Activated CD4-positive, alpha-beta T cell treated with anti-CD3 and anti-CD28 coated beads, Interleukin-2, amount 10 ng/mL, durations not matched to agents 7 days and 5 days (primary cell): ENCODE measurements around the gene STX4. TPM values are rescaled to one million over a fixed set of nuclear protein-coding genes. Genes with fewer than 3 reads are reported as not detected.

Experiments
- CTCF ChIA-PET: fragments of 350-600 bp; sonication (Branson Sonifier 250); formaldehyde crosslinking; loops from one replicate; lab custom pipeline; 2021; ENCODE audit warnings: antibody characterized with exemption; lab: Charles Lee
- POLR2A ChIA-PET: fragments of 350-600 bp; sonication (Branson Sonifier 250); formaldehyde crosslinking; loops from one replicate; lab custom pipeline; 2021; ENCODE audit warnings: antibody characterized with exemption; lab: Charles Lee
- DNase-seq: peaks from one replicate; pipeline ENCODE4 v3.0.0-alpha.2; 2020
- H3K27ac Mint-ChIP-seq: one replicate; pipeline ENCODE4 v1.8.0; 2021; ENCODE audit warnings: mild to moderate bottlenecking, moderate library complexity, mixed read lengths
- H3K27me3 Mint-ChIP-seq: one replicate; pipeline ENCODE4 v1.8.0; 2021; ENCODE audit warnings: mixed read lengths
- H3K36me3 Mint-ChIP-seq: one replicate; pipeline ENCODE4 v1.8.0; 2021; ENCODE audit warnings: low read depth, mixed read lengths
- H3K4me1 Mint-ChIP-seq: one replicate; pipeline ENCODE4 v1.8.0; 2021; ENCODE audit warnings: mixed read lengths
- H3K4me3 Mint-ChIP-seq: one replicate; pipeline ENCODE4 v1.8.0; 2021; ENCODE audit warnings: mild to moderate bottlenecking, moderate library complexity, mixed read lengths
- H3K9me3 Mint-ChIP-seq: one replicate; pipeline ENCODE4 v1.8.0; 2021; ENCODE audit warnings: mixed read lengths
- total RNA-seq, 2 experiments: library from RNA; stranded (reverse); gene quantifications; one replicate each; pipeline ENCODE4 v1.2.3, GENCODE V29; 2021

STX4 gene
- total RNA-seq, 2 experiments from 2014 or later: 48.0 to 56.7 TPM

DNA sequence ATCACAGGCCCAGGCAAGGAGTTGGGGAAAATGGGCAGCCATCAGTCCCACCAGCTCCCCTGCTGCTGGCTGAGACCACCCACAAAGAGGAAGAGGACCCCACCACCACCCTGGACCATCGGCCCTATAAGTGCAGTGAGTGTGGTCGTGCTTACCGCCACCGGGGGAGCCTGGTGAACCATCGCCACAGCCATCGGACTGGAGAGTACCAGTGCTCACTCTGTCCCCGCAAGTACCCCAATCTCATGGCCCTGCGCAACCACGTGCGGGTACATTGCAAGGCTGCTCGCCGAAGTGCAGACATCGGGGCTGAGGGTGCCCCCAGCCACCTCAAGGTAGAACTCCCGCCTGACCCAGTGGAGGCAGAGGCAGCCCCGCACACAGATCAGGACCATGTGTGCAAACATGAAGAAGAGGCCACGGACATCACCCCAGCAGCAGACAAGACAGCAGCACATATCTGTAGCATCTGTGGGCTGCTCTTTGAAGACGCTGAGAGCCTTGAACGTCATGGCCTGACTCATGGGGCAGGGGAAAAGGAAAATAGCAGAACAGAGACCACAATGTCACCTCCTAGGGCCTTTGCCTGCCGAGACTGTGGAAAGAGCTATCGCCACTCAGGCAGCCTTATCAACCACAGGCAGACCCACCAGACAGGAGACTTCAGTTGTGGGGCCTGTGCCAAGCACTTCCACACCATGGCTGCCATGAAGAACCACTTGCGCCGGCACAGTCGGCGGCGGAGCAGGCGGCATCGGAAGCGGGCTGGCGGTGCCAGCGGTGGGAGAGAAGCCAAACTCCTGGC lies 44.4 kb downstream of the STX4 start:
- ChIA-PET CTCF (interaction anchor here (0.5 to 0.8 kb wide), 3 partner anchors 19 to 244 kb away, joined by 3 read pairs; no protein-coding TSS in a partner anchor), POLR2A (no interaction called here)
- Mint-ChIP-seq H3K27me3 (no peaks in the 10 kb centered on the region), H3K4me3 (no peak overlapping the region), H3K36me3 (peaks cover 36% of the 10 kb centered on the region), H3K27ac (no peak overlapping the region), H3K4me1 (peaks cover 25% of the 10 kb centered on the region), H3K9me3 (no peaks in the 10 kb centered on the region)
- DNase-seq: no peak

DNA sequence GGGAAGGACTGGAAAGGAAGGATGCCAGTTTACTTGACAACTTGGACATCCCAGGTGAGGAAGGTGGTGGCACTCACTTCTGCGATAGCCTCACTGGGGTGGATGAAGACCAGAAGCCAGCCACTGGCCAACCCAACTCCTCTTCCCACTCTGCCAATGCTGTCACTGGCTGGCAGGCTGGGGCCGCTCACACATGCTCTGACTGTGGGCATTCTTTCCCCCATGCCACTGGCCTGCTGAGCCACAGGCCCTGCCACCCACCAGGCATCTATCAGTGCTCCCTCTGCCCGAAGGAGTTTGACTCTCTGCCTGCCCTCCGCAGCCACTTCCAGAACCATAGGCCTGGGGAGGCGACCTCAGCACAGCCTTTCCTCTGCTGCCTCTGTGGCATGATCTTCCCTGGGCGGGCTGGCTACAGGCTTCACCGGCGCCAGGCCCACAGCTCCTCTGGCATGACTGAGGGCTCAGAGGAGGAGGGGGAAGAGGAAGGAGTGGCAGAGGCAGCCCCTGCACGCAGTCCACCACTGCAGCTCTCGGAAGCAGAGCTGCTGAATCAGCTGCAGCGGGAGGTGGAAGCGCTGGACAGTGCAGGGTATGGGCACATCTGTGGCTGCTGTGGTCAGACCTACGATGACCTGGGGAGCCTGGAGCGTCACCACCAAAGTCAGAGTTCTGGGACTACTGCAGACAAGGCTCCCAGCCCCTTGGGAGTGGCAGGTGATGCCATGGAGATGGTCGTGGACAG lies 45.4 kb downstream of the STX4 start:
- ChIA-PET POLR2A (no interaction called here), CTCF (interaction anchor here (0.5 to 0.8 kb wide), 3 partner anchors 18 to 245 kb away, joined by 3 read pairs; no protein-coding TSS in a partner anchor)
- no peaks in the 10 kb centered on the region for H3K27me3 Mint-ChIP-seq
- H3K36me3 Mint-ChIP-seq: peaks cover 36% of the 10 kb centered on the region
- peaks cover 25% of the 10 kb centered on the region for H3K4me1 Mint-ChIP-seq
- no peak overlapping the region for H3K4me3 Mint-ChIP-seq
- H3K27ac Mint-ChIP-seq: no peak overlapping the region
- no peak for DNase-seq
- H3K9me3 Mint-ChIP-seq: no peaks in the 10 kb centered on the region

DNA sequence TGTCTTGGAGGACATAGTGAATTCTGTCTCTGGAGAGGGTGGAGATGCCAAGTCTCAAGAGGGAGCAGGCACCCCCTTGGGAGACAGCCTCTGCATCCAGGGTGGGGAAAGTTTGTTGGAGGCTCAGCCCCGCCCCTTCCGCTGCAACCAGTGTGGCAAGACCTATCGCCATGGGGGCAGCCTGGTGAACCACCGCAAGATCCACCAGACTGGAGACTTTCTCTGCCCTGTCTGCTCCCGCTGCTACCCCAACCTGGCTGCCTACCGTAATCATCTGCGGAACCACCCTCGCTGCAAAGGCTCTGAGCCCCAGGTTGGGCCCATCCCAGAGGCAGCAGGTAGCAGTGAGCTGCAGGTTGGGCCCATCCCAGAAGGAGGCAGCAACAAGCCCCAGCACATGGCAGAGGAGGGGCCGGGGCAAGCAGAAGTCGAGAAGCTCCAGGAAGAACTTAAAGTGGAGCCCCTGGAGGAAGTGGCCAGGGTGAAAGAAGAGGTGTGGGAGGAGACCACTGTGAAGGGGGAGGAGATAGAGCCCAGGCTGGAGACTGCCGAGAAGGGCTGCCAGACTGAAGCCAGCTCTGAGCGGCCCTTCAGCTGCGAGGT lies 46.1 kb downstream of the STX4 start:
- Mint-ChIP-seq H3K36me3 (peaks cover 36% of the 10 kb centered on the region), H3K9me3 (no peaks in the 10 kb centered on the region), H3K4me3 (no peak overlapping the region), H3K4me1 (peaks cover 25% of the 10 kb centered on the region), H3K27me3 (no peaks in the 10 kb centered on the region), H3K27ac (no peak overlapping the region)
- CTCF ChIA-PET: no interaction called here
- POLR2A ChIA-PET: no interaction called here
- DNase-seq: no peak

DNA sequence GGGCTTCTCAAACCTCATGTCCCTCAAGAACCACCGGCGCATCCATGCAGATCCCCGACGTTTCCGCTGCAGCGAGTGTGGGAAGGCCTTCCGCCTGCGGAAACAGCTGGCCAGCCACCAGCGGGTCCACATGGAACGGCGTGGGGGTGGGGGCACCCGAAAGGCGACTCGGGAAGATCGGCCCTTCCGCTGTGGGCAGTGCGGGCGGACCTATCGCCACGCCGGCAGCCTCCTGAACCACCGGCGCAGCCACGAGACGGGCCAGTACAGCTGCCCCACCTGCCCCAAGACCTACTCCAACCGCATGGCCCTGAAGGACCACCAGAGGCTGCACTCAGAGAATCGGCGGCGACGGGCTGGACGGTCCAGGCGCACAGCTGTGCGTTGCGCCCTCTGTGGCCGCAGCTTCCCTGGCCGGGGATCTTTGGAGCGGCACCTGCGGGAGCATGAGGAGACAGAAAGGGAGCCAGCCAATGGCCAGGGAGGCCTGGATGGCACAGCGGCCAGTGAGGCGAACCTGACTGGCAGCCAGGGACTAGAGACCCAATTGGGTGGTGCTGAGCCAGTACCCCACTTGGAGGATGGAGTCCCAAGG lies 46.8 kb downstream of the STX4 start:
- Mint-ChIP-seq H3K9me3 (no peaks in the 10 kb centered on the region), H3K36me3 (peaks cover 34% of the 10 kb centered on the region), H3K27me3 (no peaks in the 10 kb centered on the region), H3K4me1 (peaks cover 18% of the 10 kb centered on the region), H3K27ac (no peak overlapping the region), H3K4me3 (no peak overlapping the region)
- ChIA-PET CTCF (interaction anchor here (0.8 to 1.9 kb wide), 2 partner anchors 9 to 18 kb away, joined by 3 to 4 read pairs; no protein-coding TSS in a partner anchor), POLR2A (no interaction called here)
- no peak for DNase-seq

DNA sequence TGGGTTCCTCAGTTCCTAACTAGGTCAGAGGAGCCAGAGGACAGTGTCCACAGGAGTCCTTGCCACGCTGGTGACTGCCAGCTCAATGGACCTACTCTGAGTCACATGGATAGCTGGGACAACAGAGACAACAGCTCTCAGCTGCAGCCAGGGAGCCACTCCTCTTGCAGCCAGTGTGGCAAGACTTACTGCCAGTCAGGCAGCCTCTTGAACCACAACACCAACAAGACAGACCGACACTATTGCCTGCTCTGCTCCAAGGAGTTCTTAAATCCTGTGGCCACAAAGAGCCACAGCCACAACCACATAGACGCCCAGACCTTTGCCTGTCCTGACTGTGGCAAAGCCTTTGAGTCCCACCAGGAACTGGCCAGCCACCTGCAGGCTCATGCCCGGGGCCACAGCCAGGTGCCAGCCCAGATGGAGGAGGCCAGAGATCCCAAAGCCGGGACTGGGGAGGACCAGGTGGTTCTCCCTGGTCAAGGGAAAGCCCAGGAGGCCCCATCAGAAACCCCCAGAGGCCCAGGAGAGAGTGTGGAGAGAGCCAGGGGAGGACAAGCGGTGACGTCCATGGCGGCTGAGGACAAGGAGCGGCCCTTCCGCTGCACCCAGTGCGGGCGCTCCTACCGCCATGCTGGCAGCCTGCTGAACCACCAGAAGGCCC lies 47.5 kb downstream of the STX4 start:
- POLR2A ChIA-PET: no interaction called here

DNA sequence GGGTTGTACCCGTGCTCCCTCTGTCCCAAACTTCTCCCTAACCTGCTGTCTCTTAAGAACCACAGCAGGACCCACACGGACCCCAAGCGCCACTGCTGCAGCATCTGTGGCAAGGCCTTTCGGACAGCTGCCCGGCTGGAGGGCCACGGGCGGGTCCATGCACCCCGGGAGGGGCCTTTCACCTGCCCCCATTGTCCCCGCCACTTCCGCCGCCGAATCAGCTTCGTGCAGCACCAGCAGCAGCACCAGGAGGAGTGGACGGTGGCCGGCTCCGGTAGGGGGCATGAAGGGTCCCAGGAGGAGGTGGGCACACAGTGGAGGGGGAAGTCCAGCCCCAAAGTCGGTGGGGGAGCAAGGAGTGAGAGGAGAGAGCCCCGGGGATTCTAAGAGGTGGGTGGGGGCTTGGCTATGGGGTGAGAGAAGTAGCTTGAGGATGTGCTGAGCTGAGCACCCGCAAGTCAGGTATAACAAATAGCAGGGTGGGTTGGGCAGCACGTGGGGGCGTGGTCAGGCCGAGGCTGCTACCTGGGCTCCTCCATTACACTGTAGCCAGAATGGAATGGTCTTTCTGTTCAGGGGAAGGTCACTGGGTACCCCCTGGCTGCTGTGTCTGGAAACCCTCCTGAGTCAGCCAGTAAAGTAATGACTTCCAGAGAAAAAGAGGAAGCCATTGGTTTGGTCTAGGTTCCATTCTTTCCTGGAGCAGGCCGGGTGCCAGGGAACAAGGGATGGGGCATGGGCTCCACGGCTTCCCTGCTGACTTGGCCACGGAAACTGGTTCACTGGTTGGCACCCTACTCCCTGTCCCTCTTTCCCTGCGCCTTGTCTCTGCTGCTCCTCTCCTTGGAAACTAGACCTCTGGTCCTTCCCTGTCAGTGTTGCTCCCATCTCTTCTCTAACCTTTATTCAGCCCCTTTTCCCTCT lies 48.3 kb downstream of the STX4 start:
- no peak overlapping the region for H3K4me3 Mint-ChIP-seq

More for the DNA sequence above, 47.5 kb downstream of the STX4 start:
- Mint-ChIP-seq H3K9me3 (no peaks in the 10 kb centered on the region), H3K27ac (no peak overlapping the region), H3K36me3 (peaks cover 36% of the 10 kb centered on the region), H3K27me3 (no peaks in the 10 kb centered on the region), H3K4me1 (peaks cover 11% of the 10 kb centered on the region), H3K4me3 (no peak overlapping the region)
- no peak for DNase-seq
- CTCF ChIA-PET: interaction anchor here (0.8 to 1.9 kb wide), 2 partner anchors 10 to 17 kb away, joined by 3 to 4 read pairs; no protein-coding TSS in a partner anchor

DNA sequence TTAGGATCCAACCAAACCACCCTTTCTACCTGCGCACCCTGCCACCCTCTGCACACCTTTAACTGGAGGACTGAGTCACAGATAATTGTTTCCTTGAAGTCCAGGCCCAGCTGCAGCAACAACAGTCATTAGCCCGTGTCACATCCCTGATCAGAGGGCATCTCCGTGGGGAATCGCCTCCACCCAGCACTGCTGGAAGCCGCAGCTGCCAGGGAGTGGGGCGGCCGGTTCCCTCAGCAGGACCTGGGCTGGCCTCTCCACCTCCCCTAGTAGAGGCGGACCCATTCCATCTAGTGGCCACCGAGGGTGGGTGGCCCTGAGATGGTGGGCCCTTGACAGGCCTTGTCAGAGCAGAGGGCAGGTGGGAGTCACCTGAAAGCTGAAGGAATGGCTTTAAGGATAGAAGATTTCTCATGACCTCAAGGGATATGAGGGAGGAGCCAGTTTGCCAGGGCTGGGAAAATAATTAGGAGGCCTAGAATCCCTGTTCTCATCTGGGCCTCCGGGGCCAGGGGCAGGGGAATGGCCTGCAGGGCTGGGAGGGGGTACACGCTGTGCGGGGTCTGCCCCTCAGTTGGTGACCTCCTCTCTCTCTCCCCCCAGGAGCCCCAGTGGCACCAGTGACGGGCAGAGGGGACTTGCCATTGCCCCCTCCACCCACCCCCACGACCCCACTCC lies 49.1 kb downstream of the STX4 start:
- no peaks in the 10 kb centered on the region for H3K27me3 Mint-ChIP-seq
- H3K36me3 Mint-ChIP-seq: peaks cover 29% of the 10 kb centered on the region
- DNase-seq: no peak
- no peaks in the 10 kb centered on the region for H3K9me3 Mint-ChIP-seq
- H3K4me1 Mint-ChIP-seq: peaks cover 9% of the 10 kb centered on the region
- CTCF ChIA-PET: no interaction called here
- H3K27ac Mint-ChIP-seq: peak overlapping the region; percentile 47
- no peak overlapping the region for H3K4me3 Mint-ChIP-seq
- POLR2A ChIA-PET: no interaction called here

More for the DNA sequence above, 48.3 kb downstream of the STX4 start:
- peaks cover 36% of the 10 kb centered on the region for H3K36me3 Mint-ChIP-seq
- no peaks in the 10 kb centered on the region for H3K9me3 Mint-ChIP-seq
- H3K27me3 Mint-ChIP-seq: no peaks in the 10 kb centered on the region
- peak overlapping the region; percentile 47 for H3K27ac Mint-ChIP-seq
- DNase-seq: no peak
- ChIA-PET CTCF (interaction anchor here (1.9 kb wide), 1 partner anchor 11 kb away, joined by 4 read pairs; no protein-coding TSS in a partner anchor), POLR2A (no interaction called here)
- H3K4me1 Mint-ChIP-seq: peaks cover 9% of the 10 kb centered on the region

DNA sequence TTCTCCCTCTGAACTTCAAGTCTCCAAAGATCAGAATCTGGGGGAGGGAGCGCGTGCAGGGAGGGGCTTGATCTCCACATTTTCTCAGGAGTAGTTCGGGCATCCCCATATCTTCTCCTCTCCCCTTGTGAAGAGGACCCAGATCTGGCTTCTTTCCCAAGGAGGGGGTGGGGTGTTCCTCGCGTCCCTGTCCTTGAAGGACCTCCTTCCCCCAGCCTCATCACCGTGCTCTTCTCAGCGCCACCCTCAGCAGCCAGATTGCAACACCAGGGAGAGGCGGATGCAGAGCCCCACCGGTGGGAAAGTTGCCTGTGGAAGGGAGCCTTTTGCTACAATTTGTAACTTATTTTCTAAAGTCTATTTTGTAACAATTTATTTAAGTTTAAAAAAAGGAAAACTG lies 49.7 kb downstream of the STX4 start:
- Mint-ChIP-seq H3K9me3 (no peaks in the 10 kb centered on the region), H3K27me3 (no peaks in the 10 kb centered on the region), H3K4me1 (peaks cover 9% of the 10 kb centered on the region), H3K4me3 (no peak overlapping the region), H3K36me3 (peaks cover 23% of the 10 kb centered on the region), H3K27ac (peak overlapping the region; percentile 54)
- POLR2A ChIA-PET: no interaction called here
- DNase-seq: no peak
- CTCF ChIA-PET: interaction anchor here (2.0 kb wide), 1 partner anchor 18 kb away, joined by 6 read pairs; no protein-coding TSS in a partner anchor

DNA sequence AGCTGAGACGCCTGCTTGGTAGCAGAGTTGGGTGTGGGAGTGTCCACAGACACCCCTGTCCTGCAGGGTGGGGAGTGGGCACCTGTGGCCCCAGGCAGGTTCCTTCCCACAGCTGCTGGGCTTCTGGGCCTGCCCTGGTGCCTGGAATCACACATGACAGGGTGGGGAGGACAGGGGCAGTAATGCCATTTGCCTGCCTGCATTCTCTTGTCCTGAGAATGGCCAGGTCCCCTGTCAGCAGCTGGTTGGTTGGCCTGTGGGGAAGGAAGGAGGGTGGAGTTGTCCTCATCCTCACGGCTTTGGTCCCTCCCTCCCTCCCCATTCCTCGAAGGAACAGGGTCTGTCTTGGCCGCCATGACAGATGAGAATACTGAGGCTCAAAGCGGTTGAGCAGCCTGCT lies 50.2 kb downstream of the STX4 start:
- Mint-ChIP-seq H3K27me3 (no peaks in the 10 kb centered on the region), H3K9me3 (no peaks in the 10 kb centered on the region), H3K36me3 (peaks cover 21% of the 10 kb centered on the region), H3K4me1 (peaks cover 9% of the 10 kb centered on the region), H3K27ac (peak overlapping the region; percentile 54), H3K4me3 (no peak overlapping the region)
- ChIA-PET POLR2A (interaction anchor here (0.6 kb wide), 1 partner anchor 53 kb away, joined by 3 read pairs; no protein-coding TSS in a partner anchor), CTCF (interaction anchor here (0.6 to 2.0 kb wide), 3 partner anchors 17 to 37 kb away, joined by 4 to 6 read pairs (median 4); partner anchors contain the start of gene KAT8)
- DNase-seq: no peak

DNA sequence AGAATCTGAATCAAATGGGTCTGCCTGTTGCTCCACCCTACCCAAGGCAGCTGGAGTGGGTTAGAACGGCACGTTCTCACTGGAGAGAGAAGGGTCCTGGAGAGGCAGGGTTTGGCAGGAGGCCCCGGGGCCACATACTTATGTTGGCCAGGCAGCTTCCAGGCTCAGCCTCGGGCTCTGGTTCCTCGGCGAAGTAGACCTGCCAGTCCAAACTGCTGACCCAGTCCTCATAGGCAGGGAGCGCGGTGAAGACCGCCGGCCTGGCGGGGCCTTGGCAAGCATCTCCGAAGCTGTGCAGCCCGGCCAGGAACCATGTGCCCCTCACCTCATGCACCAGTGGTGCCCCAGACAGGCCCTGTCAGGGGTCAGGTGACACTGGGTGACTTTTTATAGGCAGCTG lies 50.6 kb downstream of the STX4 start:
- H3K27ac Mint-ChIP-seq: no peak overlapping the region
- H3K36me3 Mint-ChIP-seq: peaks cover 17% of the 10 kb centered on the region
- no peak overlapping the region for H3K4me3 Mint-ChIP-seq
- no peaks in the 10 kb centered on the region for H3K9me3 Mint-ChIP-seq
- ChIA-PET POLR2A (interaction anchor here (0.6 kb wide), 1 partner anchor 53 kb away, joined by 3 read pairs; no protein-coding TSS in a partner anchor), CTCF (interaction anchor here (0.5 to 2.0 kb wide), 6 partner anchors 10 to 83 kb away, joined by 3 to 6 read pairs (median 4); partner anchors contain the start of genes KAT8 and VKORC1)
- H3K4me1 Mint-ChIP-seq: peaks cover 9% of the 10 kb centered on the region
- DNase-seq: no peak
- H3K27me3 Mint-ChIP-seq: no peaks in the 10 kb centered on the region
